ENCODE measurements around the gene ACTL7A.
"Not testable (repeated sequence)": the region's sequence is repeated elsewhere in the genome, so short reads cannot be mapped to it uniquely, and the experiment has no call there.

The ACTL7A gene, protein sequence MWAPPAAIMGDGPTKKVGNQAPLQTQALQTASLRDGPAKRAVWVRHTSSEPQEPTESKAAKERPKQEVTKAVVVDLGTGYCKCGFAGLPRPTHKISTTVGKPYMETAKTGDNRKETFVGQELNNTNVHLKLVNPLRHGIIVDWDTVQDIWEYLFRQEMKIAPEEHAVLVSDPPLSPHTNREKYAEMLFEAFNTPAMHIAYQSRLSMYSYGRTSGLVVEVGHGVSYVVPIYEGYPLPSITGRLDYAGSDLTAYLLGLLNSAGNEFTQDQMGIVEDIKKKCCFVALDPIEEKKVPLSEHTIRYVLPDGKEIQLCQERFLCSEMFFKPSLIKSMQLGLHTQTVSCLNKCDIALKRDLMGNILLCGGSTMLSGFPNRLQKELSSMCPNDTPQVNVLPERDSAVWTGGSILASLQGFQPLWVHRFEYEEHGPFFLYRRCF

DNA sequence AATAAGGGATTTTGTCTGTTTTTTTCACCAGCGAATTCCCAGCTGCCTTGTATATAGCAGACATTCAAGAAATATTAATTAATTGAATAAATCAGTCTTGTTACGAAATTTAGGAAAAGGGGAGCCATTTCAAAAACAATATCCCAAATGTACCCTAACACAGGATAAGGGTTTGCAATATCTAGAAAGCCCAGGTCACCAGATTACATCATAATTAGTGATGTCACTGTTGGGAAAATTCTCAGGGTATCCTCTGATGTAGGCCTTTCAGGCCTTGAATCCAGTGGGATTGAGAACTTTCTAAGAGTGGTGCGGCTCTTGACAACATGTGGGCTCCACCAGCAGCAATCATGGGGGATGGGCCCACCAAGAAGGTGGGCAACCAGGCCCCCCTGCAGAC lies at the start of gene ACTL7A:
TSS of gene ACTL7A (plus strand) at position 270 of the 400 bp plus-strand sequence. CDS start at position 327, 57 bp downstream.
- no peak for DNase-seq

DNA sequence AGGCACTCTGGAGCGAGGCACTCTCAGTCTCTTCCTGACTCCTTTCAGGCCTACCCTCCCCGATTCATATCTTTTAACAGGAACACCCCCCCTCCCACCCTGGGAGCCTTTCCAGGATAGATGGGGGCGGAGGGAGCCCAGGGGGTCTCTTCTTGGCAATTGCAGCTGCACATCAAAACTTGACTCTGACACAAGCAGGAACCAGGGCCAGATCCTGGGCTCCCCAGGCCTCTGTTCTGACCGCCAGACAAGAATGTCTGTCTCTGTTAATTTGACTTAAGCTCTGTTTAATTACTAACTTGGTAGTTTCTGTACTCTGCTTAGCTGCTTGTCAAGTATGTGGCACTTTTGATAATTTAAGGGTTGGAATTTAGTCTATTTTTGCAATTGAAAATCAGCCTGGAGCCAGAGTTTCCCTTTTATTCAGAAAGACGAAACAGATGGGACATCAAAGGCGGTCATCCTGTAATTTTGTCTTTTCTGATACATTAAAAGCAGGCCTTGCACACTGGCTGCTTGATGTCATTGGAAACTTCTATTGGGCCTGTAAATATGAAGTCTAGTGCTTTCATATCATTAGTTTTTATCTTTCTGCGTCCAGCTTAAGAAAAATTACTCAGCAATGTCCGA lies 49.6 kb upstream of the ACTL7A start:
- no peak for DNase-seq

DNA sequence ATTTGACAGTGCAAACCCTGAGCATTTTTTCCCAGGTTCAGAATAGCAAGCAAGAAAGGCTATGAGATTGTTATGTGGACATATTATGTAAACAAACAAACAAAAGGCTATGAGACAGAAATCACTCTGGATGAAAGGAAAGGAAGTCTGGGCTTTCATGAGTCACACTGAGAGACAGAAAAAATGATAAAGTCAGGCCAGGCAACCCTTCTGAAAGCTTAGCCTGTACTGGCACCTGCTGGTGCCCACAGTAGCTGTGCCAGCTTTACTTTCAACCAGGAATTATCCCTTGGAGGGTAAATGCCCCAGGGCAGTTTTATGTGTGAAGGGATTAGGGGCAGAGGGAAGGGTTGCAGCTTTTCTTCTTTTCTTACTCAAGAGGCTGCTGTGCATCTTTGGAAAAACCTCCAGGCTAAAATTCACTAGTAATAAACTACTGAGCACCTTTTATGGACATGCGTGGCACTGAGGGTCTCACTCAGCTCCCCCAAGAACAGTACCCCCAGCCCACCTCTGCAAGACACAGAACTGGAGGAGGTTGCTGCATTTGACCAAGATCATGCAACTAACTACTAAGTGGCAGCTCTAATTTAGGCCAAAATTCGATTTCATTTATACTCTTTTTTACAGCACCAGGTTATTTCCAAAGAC lies 48.0 kb upstream of the ACTL7A start:
- DNase-seq, result peak; percentile 69

DNA sequence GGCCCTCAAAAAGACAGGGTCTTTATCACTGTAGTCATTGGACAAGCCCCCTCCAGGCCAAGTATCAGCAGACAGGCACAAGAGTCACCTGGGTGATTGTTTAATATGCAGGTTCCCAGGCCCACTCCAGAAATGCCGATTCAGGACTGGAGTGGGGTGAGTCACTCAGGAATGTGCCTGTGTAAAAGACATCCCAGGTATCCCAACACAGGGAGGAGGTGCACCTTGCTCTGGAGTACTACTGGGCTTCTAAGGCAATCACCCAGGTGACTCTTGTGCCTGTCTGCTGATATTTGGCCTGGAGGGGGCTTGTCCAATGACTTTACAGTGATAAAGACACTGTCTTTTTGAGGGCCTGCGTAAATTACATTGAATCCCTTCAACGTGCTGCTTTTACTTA lies 46.9 kb upstream of the ACTL7A start:
- DNase-seq, result no peak

DNA sequence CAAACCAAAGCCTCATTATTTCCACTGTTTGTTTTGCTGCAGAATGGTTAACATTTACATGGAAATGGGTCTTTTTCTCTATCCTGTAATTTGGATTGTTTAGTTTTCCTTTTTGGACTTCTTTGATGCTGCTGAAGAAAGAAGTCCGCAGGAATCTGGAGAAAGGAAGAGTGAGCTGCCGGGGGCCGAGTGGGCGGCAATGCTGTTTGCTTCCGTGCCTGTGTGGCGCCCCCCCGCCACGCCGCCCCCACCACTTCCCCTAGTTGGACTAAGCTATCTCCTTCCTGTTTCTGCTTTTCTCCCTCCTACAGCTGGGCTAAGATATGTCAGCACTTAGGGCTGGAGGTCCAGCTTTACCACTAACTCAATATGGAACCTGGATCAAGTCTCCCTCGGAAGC lies 46.0 kb upstream of the ACTL7A start:
- peak; percentile 68 for DNase-seq

DNA sequence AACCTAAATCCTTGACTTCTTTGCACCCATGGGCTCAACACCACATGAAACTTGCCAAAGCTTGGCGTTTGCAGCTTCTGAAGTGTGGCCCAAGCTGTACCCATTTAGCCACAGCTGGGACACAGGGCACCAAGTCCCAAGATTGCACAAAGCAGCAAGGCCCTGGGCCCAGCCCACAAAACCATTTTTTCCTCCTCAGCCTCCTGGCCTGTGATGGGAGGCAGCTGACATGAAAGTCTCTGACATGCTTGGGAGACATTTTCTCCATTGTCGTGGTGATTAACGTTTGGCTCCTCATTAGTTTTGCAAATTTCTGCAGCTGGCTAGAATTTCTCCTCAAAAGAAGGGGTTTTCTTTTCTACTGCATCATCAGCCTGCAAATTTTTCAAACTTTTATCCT lies 38.2 kb upstream of the ACTL7A start:
- no peak for DNase-seq

DNA sequence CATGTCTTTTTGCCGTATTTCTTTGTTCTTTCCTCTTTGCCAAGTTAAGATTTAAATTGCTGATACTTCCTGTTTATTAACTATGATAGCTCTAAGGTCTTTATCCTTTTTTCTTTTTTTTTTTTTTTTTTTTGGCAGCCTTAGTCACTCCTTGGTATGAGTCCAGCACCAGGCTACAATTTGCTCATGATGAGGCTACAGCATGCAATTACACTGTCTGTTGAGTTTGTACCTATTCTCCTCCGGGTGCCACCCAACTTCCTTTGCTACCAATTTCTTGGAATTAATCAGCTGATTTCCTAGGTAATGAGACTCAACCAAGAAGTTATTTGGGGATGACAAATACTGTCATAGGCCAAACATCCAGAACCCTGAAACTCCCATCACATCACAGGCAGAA lies 31.8 kb upstream of the ACTL7A start:
- no peak for DNase-seq

DNA sequence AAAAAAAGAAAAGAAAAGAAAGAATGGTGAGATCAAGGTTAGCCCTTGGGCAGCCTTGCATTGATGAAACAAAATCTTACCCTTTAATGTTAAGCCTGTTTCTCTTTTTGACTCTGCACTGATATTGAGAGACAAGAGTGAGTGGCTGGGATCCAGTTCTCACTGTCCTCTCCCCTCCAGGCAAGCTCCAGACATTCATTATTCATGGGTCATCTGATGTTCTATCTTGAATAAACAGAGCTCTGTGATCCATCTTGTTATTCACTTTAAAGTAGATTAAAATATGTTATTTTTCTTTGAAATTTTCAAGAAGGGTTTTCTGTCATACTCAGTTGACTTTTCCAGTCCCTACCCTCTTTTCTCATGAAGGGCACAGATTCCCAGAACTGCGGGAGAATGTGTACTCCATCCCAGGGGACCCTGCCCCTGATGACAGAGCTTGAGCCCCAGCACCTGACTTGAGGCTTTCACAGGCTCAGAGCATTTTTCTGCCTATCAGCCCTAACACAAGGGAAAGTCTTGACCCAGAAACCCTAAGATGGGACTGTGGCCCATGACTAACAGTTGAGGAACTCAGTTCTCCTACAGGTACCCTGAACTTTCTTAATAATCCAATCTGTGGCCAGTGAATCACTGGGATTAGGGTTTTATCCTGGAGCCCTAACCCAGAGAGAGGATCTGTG lies 30.4 kb upstream of the ACTL7A start:
- no peak for DNase-seq

DNA sequence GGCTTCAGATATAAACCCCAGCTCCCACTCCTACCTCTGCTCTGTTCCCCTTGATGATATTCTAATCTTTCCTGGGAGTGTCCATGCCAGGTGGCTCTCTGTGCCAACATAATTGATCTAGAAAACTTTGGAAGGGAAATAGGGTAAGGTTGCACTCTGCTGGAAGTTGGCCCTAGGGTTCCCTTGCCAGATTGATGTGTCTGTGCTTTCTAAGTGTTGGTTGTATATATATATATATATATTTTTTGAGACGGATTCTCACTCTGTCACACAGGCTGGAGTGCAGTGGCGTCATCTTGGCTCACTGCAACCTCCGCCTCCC lies 29.9 kb upstream of the ACTL7A start:
- no peak for DNase-seq

DNA sequence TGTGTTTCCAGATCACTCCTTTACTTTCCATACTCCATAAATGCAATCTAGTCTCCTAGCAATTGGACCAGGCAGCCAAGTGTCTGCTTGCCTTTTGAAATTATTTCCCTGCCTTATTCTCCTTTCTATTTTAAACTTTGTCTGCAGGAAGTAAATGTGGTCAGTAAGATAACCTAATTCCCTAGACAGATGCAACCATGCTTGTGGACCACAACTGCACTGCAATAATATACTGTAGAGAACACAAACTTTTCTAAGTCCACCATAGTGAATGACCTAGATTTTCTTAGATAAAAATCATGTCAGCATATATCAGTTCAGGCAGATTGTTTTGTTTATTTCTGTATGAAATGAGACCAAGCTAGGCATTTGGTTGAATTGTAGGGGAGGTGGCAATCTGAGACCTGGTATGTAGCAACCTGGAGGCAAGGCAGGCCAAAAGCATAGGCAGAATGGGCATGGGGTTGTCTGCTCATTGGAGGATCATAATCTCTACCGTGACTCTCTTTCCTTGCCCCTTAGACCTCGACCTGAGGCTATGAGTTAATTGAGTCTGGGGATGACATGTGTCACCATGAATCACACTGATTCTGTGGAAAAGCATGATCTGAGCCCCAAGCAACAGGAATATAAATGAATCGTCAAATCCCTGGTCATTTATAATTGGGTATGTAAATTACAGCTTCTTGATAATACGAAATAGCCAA lies 27.0 kb upstream of the ACTL7A start:
- peak; percentile 82 for DNase-seq

DNA sequence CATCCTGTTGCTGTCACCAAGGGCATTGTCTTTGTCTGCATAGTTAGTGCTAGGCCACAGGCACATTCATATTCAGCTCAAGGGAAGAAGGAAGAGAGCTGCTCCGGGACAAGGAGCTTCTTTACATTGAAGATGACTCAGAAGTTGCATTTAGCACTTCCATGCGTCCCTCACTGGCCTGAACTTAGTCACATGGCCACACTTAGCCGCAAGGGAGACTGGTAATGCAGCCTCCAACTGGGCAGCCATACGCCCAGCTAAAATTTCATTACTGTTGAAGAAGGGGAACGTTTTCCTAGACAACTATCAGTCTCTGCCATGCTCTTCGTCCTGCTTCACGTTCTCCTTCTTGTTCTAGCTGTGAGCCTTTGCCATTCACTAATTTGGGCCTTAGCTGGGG lies 26.2 kb upstream of the ACTL7A start:
- DNase-seq, result no peak

DNA sequence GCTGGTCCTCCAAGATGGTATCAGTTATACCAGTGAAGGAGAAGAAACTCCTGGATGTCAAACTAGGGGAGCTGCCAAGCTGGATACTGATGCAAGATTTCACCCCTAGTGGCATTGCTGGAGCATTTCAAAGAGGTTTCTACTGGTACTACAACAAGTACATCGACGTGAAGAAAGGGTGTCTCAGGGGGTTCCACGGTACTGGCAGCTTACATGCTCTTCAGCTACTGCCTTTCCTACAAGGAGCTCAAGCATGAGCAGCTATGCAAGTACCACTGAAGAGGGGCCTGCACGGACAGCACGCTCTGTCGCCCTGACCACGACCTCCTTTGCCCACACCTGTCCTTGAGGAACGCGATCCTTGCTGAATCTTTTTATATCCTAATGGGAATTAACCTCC lies 25.7 kb upstream of the ACTL7A start:
- no peak for DNase-seq

DNA sequence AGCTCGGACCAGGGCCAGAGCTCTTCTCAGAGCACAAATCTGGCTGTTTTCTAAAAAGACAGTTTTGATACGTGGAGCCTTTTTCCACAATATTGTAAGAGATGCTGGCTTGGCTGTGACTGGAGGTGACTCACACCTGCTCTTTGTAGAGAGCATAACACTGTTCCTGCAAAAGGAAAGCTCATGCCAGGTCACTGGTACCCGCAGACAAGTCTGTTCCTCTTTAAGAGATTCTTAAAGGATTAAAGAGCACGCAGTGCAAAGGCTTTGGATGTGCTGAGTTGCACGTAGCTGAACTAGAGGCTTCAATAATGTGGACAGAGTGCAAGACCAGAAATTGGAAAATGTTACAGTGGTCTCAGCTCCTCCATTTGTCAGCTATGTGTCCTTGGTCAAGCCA lies 25.3 kb upstream of the ACTL7A start:
- no peak for DNase-seq

DNA sequence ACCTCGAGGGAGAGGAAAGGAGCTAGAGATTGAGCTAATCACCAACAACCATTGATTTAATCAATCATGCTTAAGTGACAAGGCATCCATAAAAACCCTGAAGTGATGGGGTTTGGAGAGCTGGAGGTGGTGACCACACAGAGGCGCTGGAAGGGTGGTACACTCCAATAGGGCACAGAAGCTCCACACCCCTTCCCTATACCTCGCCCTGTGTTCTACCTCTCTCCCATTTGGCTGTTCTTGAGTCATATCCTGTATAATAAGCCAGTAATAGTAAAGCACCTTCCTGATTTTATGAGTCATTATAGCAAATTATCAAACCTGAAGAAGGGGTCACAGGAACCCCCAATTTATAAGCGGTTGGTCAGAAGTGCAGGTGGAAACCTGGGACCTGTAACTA lies 24.5 kb upstream of the ACTL7A start:
- DNase-seq, result no peak

DNA sequence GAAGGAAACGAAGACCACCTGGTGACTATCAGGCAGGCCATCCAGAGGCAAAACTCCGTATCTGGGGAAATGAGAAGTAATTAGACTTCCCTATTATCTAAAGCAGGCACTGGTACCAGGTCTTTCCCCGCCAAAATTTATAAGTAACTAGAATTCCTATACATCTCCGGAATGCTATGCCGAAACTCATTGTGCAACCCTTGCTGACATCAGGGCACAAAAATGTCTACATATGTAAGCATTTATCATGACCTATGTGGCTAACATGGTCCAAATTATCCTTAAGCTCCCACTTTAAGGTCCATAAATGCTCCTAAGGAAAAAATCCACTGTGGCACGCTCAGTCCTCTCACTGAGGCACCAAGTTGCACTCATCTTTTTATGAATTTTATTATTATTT lies 24.0 kb upstream of the ACTL7A start:
- no peak for DNase-seq

DNA sequence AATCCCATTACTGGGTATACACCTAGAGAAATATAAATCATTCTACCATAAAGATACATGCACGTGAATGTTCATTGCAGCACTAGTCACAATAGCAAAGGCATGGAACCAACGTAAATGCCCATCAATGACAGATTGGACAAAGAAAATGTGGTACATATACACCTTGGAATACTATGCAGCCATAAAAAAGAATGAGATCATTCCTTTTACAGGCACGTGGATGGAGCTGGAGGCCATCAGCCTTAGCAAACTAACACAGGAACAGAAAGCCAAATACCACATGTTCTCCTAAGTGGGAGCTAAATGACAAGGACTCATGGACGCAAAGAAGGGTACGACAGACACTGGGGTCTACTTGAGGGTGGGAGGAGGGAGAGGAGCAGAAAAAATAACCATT lies 22.5 kb upstream of the ACTL7A start:
- not testable (repeated sequence) for DNase-seq

DNA sequence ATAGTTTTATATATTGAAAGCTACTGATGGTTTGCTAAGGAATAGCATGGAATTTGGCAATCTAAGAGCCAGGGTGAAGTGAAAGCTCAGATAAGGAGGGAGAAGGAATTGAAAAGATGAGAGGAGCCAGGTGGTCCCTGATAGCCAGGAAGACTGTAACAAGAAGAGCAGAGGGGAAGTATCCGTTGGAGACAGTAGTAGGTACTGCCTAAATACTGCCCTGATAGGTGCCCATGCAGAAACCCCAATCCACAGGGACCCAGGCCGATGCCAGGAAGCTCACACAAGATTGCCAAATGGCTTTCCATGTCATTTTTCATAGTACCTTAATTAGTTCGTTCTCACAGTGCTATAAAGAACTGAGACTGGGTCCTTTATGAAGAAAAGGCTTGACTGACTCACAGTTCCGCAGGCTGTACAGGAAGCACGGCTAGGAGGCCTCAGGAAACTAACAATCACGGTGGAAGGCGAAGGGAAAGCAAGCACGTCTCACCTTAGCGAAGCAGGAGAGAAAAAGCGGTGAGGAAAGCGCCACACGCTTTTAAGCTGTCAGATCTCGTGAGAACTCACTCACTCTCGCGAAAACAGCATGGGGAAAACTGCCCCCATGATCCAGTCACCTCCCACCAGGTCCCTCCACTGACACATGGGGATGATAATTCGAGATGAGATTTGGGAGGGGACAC lies 19.3 kb upstream of the ACTL7A start:
- peak; percentile 30 for DNase-seq

DNA sequence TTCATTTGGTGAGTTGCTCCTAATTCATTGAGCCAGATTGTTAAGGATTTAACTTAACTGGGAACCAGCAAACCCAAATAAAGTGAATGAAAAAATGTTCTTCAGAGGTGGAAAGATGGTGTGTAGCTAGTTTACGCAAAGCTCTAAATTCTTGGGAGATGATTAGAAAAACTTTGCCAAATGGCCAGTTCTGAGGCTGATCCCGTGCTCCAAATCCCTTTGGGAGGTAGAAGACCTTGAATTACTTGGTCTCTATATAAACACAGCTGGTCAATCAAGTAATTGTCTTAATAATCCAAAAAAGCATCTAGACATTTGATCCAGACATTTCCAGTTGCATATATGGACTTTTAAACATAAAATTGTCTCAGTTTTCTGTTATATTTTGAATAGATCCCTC lies 17.7 kb upstream of the ACTL7A start:
- no peak for DNase-seq

DNA sequence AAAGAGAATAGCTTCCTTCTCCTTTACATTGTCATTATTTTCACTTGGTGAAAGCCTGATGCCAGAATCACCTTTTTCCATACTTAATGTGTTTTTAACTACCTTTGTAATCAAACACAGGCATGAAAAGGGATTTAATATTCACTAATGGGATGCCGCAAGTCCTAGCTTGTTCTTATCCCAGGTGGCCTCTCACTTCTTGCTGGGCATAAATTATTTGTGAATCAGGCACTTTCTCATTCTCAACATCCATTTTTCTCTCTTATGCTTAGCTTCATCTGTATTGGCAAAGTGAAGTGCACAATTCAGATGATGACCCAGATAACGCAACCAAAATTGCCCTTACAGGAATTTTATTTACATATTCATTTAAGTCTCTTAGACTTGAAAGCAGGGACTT lies 17.2 kb upstream of the ACTL7A start:
- no peak for DNase-seq

DNA sequence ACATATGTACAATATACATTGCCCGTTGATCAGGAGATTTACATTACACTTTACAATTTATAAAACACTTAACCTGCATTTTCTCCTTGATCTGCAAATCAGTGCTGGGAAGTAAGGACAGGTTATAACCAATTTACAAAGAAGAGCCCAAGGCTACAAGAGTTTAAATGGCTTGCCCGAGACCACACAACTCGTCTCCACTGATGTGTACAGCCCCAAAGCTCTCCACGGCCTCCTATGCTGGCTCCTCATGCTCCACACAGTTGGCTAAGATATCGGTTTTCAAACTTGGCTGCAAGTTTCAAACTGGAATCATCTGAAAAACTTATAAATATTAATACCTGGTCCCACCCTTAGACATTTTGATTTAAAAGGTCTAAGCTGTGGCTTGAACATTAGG lies 16.6 kb upstream of the ACTL7A start:
- no peak for DNase-seq

DNA sequence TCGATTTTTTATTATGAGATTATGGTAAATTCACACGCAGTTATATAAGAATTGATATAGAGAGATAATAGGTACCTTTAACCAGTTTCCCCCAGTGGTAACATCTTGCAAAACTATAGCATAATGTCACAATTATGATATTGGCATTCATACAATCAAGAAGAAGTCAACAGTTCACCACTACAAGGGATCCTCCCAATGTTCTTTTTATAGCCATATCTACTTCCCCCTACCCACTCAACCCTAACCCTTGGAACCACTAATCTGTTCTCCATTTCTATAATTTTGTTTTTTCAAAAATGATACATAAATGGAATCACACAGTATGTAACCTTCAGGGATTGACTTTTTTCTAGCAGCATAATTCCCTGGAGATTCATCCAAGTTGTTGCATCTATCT lies 16.1 kb upstream of the ACTL7A start:
- no peak for DNase-seq

DNA sequence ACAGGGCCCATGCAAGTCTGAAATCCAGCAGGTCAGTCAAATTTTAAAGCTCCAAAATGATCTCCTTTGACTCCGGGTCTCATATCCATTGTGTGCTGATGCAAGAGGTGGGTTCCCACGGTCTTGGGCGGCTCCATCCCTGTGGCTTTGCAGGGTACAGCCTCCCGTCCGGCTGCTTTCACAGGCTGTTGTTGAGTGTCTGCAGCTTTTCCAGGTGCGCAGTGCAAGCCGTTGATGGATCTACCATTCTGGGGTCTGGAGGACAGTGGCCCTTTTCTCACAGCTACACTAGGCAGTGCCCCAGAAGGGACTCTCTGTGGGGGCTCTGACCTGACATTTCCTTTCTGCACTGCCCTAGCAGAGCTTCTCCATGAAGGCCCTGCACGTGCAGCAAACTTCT lies 13.8 kb upstream of the ACTL7A start:
- DNase-seq, result not testable (repeated sequence)
